Hepatocyte (in vitro differentiated cells): Measurements from ENCODE around the gene SLC12A6. TPM values are rescaled to one million over a fixed set of nuclear protein-coding genes. Genes with fewer than 3 reads are reported as not detected.

ENCODE experiments used
- DNase-seq: peaks from one replicate; pipeline ENCODE4 v3.0.0-alpha.2; 2016; ENCODE audit warnings: low spot score
- H2AFZ ChIP-seq: fragments of 200-600 bp; sonication (generic); 2 replicates; pipeline ENCODE4 v1.6.0; 2016; ENCODE audit warnings: antibody characterized with exemption, mild to moderate bottlenecking
- H3K27ac ChIP-seq: fragments of 200-600 bp; sonication (generic); 2 replicates; pipeline ENCODE4 v1.5.1; 2016; ENCODE audit warnings: mild to moderate bottlenecking
- H3K27me3 ChIP-seq: fragments of 200-600 bp; sonication (generic); 2 replicates; pipeline ENCODE4 v1.6.1; 2016
- H3K36me3 ChIP-seq: fragments of 200-600 bp; sonication (generic); replicated peaks from 2 replicates; pipeline ENCODE4 v1.5.1; 2016; ENCODE audit warnings: low read depth; ENCODE audit not compliant: insufficient read depth
- H3K4me1 ChIP-seq: fragments of 200-600 bp; sonication (generic); 2 replicates; pipeline ENCODE4 v1.5.1; 2016; ENCODE audit warnings: mild to moderate bottlenecking, moderate library complexity; ENCODE audit not compliant: insufficient read depth
- H3K4me2 ChIP-seq: fragments of 200-600 bp; sonication (generic); 2 replicates; pipeline ENCODE4 v1.6.0; 2016
- H3K4me3 ChIP-seq: fragments of 200-600 bp; sonication (generic); 2 replicates; pipeline ENCODE4 v1.5.1; 2016; ENCODE audit warnings: mild to moderate bottlenecking
- H3K79me2 ChIP-seq: fragments of 200-600 bp; sonication (generic); 2 replicates; pipeline ENCODE4 v1.6.0; 2017; ENCODE audit warnings: mild to moderate bottlenecking
- H3K9me2 ChIP-seq: fragments of 200-600 bp; sonication (generic); replicated peaks from 2 replicates; pipeline ENCODE4 v1.6.0; 2017; ENCODE audit warnings: mild to moderate bottlenecking; ENCODE audit not compliant: insufficient read depth
- H3K9me3 ChIP-seq: fragments of 200-600 bp; sonication (generic); 2 replicates; pipeline ENCODE4 v1.5.1; 2016; ENCODE audit warnings: low read depth, mild to moderate bottlenecking
- H4K20me1 ChIP-seq: fragments of 200-600 bp; sonication (generic); 2 replicates; pipeline ENCODE4 v1.6.0; 2016; ENCODE audit warnings: mild to moderate bottlenecking; ENCODE audit not compliant: insufficient read depth, poor library complexity, severe bottlenecking
- EZH2 ChIP-seq: fragments of 200-600 bp; sonication (generic); IDR thresholded peaks from 2 replicates; pipeline ENCODE4 v1.6.1; 2016; ENCODE audit warnings: antibody characterized with exemption, mild to moderate bottlenecking, borderline replicate concordance
- EZH2phosphoT487 ChIP-seq: fragments of 200-600 bp; sonication (generic); IDR thresholded peaks from one replicate; pipeline ENCODE4 v1.6.1; 2018; ENCODE audit warnings: antibody characterized with exemption, mild to moderate bottlenecking, low read depth, moderate library complexity; ENCODE audit not compliant: unreplicated experiment, severe bottlenecking
- WGBS: methylation state at CpG from one replicate; pipeline ENCODE4 v1.1.6; 2016; ENCODE audit warnings: low lambda C conversion rate; ENCODE audit errors: missing lambda C conversion rate; 5-methylcytosine and 5-hydroxymethylcytosine counted together
- polyA plus RNA-seq: library from polyadenylated mRNA; unstranded; fragments of >200 nt; fragmentation: Nextera tagmentation; extraction: Ambion mirVana; gene quantifications from 2 replicates; pipeline ENCODE4 v1.2.1, GENCODE V29; 2016
- total RNA-seq: library from RNA; depleted of rRNA; stranded (reverse); fragments of >200 nt; gene quantifications from 2 replicates; pipeline ENCODE4 v1.2.3, GENCODE V29; 2014
- TF ChIP-seq, protein P1 (sequence below): fragments of 200-600 bp; sonication (generic); IDR thresholded peaks from 2 replicates; pipeline ENCODE4 v1.5.1; 2016; ENCODE audit warnings: antibody characterized with exemption, mild to moderate bottlenecking; ENCODE audit not compliant: poor library complexity

Gene SLC12A6
- total and polyA plus RNA-seq, 2 experiments from 2014 or later = 7.4 to 13.1 TPM

DNA sequence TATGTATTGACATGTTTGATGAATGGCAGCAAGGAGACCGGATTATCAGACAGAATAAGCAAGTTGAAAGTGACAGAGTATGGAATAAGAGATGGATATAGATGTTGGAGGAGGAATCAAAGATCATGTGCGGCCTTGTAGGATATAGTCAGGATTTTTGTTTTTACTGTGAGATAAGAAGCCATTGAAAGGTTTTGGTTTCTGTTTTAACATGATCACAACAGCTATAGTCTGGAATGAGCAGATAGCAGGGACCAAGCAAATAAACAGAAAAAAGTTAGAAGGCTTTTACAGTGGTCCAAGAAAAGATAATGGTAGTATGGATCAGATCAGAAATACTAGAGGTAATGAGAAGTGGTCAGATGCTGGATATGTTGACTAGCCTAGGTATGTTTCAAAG, 52.6 kb downstream of the SLC12A6 start:
- H3K79me2 ChIP-seq = no peaks in the 10 kb centered on the region
- H3K27ac ChIP-seq = no peak overlapping the region
- no peaks in the 10 kb centered on the region for H3K36me3 ChIP-seq
- WGBS = 64% methylated on average over 2 of the region's 2 CpGs
- no peaks in the 10 kb centered on the region for H3K27me3 ChIP-seq
- no peak for DNase-seq
- no peaks in the 10 kb centered on the region for H3K9me2 ChIP-seq
- H3K9me3 ChIP-seq = no peaks in the 10 kb centered on the region
- no peak overlapping the region for H3K4me2 ChIP-seq
- H4K20me1 ChIP-seq = no peaks in the 10 kb centered on the region
- H2AFZ ChIP-seq = no peak overlapping the region
- TF ChIP-seq, protein P1, sequence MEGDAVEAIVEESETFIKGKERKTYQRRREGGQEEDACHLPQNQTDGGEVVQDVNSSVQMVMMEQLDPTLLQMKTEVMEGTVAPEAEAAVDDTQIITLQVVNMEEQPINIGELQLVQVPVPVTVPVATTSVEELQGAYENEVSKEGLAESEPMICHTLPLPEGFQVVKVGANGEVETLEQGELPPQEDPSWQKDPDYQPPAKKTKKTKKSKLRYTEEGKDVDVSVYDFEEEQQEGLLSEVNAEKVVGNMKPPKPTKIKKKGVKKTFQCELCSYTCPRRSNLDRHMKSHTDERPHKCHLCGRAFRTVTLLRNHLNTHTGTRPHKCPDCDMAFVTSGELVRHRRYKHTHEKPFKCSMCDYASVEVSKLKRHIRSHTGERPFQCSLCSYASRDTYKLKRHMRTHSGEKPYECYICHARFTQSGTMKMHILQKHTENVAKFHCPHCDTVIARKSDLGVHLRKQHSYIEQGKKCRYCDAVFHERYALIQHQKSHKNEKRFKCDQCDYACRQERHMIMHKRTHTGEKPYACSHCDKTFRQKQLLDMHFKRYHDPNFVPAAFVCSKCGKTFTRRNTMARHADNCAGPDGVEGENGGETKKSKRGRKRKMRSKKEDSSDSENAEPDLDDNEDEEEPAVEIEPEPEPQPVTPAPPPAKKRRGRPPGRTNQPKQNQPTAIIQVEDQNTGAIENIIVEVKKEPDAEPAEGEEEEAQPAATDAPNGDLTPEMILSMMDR = no peak
- TF ChIP-seq EZH2 = no peak
- H3K4me1 ChIP-seq = no peaks in the 10 kb centered on the region
- H3K4me3 ChIP-seq = no peak overlapping the region

DNA sequence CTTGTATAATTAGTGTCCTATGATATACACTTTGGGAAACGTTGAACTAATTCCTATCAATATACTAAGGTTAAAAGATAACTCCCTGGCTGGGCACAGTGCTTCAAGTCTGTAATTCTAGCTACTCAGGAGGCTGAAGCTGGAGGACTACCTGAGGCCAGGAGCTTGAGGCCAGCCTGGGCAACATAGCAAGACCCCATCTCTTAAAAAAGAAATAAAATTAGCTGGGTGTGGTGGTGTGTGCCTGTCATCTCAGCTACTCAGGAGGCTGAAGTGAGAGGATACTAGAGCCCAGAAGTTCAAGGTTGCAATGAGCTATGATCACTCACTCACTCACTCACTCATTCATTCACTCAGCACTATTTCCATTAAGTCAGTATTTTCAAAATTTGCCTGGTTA, 55.2 kb downstream of the SLC12A6 start:
- no peak overlapping the region for H3K4me3 ChIP-seq
- H2AFZ ChIP-seq = no peak overlapping the region
- TF ChIP-seq EZH2phosphoT487 (no peak), EZH2 (no peak)
- TF ChIP-seq, protein P1 = no peak
- H3K27ac ChIP-seq = no peak overlapping the region
- DNase-seq = no peak
- no peaks in the 10 kb centered on the region for H3K79me2 ChIP-seq
- H3K36me3 ChIP-seq = no peaks in the 10 kb centered on the region
- no peak overlapping the region for H3K4me2 ChIP-seq
- WGBS = 86% methylated on average over 1 of the region's 1 CpG
- no peaks in the 10 kb centered on the region for H3K27me3 ChIP-seq
- H4K20me1 ChIP-seq = no peaks in the 10 kb centered on the region
- H3K9me2 ChIP-seq = no peaks in the 10 kb centered on the region
- no peaks in the 10 kb centered on the region for H3K4me1 ChIP-seq
- no peaks in the 10 kb centered on the region for H3K9me3 ChIP-seq

DNA sequence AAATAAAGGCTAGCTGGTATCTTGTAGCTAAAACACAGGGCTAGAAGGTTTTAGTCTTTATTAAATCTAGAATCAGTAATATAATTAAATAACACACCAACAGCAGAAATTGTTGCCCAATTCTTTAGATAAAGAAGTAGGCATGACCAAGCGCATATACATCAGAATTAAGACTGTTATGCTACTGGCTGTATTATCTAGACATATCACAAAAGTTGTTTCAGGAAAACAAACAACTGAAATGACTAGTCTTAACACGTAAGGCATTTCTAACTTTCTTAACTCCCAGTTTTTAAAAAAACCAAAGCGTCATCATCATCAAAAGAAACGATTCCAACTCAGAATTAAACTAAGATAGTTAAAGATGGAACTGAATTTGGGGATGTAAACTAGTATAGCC, 57.4 kb downstream of the SLC12A6 start:
- TF ChIP-seq EZH2phosphoT487 (no peak), EZH2 (no peak)
- TF ChIP-seq, protein P1 = no peak
- Histone ChIP-seq H3K27me3 (no peaks in the 10 kb centered on the region), H3K4me2 (no peak overlapping the region), H3K9me2 (no peaks in the 10 kb centered on the region), H3K27ac (no peak overlapping the region), H3K9me3 (no peaks in the 10 kb centered on the region), H3K36me3 (no peaks in the 10 kb centered on the region), H4K20me1 (no peaks in the 10 kb centered on the region), H3K4me1 (no peaks in the 10 kb centered on the region), H2AFZ (no peak overlapping the region), H3K4me3 (no peak overlapping the region), H3K79me2 (no peaks in the 10 kb centered on the region)
- no peak for DNase-seq
- 96% methylated on average over 4 of the region's 4 CpGs for WGBS

DNA sequence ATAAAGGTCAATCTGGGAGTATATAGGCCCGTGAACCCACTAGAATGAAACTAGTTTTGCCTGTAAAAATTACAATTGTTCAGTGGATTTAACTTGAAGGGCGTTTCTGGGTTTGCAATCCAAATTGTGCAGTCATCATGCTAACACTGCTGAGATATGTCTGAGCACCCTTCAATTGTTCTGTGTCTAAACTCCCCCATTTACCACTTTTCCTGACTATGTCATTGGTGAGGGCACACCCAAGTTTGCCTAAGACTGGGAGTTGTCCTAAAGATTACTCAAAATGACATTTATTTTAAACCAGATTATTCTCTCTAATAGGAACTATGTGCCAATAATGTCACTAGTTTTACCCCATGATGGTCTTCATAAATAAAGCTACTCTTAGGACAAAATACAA, 58.2 kb downstream of the SLC12A6 start:
- Histone ChIP-seq H3K4me3 (no peak overlapping the region), H2AFZ (no peak overlapping the region), H3K36me3 (no peaks in the 10 kb centered on the region), H3K4me1 (no peaks in the 10 kb centered on the region), H3K9me2 (no peaks in the 10 kb centered on the region), H3K27me3 (no peaks in the 10 kb centered on the region), H3K4me2 (no peak overlapping the region), H3K9me3 (no peaks in the 10 kb centered on the region), H4K20me1 (no peaks in the 10 kb centered on the region), H3K27ac (no peak overlapping the region), H3K79me2 (no peaks in the 10 kb centered on the region)
- TF ChIP-seq, protein P1 = no peak
- TF ChIP-seq EZH2phosphoT487 (no peak), EZH2 (no peak)
- no peak for DNase-seq
- 78% methylated on average over 2 of the region's 2 CpGs for WGBS
